ENCODE results near the gene COMMD1.
"Not testable (repeated sequence)": the region's sequence is repeated elsewhere in the genome, so short reads cannot be mapped to it uniquely, and the experiment has no call there.

COMMD1 gene

DNA sequence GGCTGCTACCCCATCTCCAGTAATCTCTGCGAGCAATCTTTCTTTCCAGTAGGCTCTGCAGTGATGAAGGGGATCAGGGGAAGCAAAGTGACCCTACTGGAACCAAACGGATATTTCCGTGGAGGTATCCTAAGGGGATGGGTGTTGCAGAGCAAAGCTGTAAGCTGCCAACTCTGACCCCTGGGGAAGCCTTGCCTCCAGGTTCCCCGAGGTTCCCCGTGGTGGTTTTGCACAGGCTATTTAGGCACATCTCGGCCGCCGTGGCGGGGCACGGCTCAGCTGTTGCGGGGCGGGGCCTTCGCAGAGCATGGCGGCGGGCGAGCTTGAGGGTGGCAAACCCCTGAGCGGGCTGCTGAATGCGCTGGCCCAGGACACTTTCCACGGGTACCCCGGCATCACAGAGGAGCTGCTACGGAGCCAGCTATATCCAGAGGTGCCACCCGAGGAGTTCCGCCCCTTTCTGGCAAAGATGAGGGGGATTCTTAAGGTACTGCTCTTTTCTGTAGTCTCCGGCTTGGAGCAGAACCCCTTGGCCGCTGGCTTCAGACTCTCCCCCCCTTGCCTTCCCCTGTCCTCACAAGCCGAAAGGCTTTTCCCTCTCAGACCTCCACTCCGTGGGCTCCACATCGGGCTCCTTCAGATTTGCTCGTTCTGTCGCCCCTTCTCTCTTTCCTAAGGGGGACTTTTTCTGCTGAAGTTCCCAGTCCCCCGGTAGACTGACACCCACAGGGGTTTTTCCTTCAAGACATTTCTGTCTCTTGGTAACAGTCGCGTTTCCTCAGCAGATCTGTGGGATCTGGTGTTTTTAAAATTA is at the start of gene COMMD1:
Gene COMMD1 (plus strand): TSS at position 303 of the 814 bp plus-strand sequence. CDS start 5 bp downstream, at position 308.
- Mint-ChIP-seq H3K36me3 (ENCODE audit: low read depth) (peaks cover 7% of the 10 kb centered on the region), H3K4me1 (ENCODE audit: low read depth) (peaks cover 29% of the 10 kb centered on the region), H3K4me3 (peak within 1 kb of the TSS; percentile 98), H3K9me3 (no peaks in the 10 kb centered on the region), H3K27ac (peak within 1 kb of the TSS; percentile 90), H3K27me3 (no peaks in the 10 kb centered on the region)
- peak; percentile 89 for DNase-seq

DNA sequence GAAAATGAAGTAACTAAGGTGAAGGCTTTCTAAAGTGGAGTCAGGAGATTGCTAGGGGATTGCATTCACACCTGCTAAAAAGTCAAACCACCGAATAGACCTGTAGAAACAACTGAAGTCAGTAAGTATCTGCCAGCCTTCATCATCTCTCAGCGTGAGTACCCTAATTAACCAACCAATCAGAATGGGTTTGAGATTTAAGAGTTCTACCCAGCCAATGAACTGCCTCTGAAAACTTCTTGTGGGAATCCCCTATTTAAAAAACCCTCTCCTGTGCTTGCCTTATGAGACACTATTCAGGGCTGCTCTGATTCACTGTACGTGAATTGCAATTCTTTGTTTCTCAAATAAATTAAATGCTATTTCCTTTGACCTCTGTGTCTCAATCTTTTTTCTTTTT is 48.2 kb upstream of the COMMD1 start:
- H3K4me1 Mint-ChIP-seq (ENCODE audit: low read depth): peaks cover 24% of the 10 kb centered on the region
- no peak overlapping the region for H3K27ac Mint-ChIP-seq
- H3K27me3 Mint-ChIP-seq: no peaks in the 10 kb centered on the region
- DNase-seq: no peak
- no peaks in the 10 kb centered on the region for H3K9me3 Mint-ChIP-seq
- peaks cover 16% of the 10 kb centered on the region for H3K36me3 Mint-ChIP-seq (ENCODE audit: low read depth)
- H3K4me3 Mint-ChIP-seq: no peak overlapping the region

DNA sequence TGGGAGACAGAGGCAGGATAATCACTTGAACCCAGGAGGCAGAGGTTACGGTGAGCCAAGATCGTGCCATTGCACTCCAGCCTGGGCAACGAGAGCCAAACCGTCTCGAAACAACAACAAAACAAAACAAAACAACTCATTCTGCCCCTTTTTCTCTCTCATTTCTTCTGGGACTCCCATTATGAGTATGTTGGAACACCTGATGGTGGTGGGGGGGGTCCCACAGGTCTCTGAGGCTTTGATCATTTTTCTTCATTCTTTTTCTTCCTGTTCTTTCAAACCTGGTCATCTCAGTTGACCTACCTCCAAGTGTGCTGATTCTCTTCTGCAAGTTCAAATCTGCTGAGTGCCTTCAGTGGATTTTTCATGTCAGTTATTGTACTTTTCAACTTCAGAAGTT is 43.4 kb upstream of the COMMD1 start:
- DNase-seq: no peak
- Mint-ChIP-seq H3K27me3 (no peaks in the 10 kb centered on the region), H3K4me3 (no peak overlapping the region), H3K27ac (no peak overlapping the region), H3K36me3 (ENCODE audit: low read depth) (peaks cover 54% of the 10 kb centered on the region), H3K9me3 (no peaks in the 10 kb centered on the region), H3K4me1 (ENCODE audit: low read depth) (peaks cover 3% of the 10 kb centered on the region)

DNA sequence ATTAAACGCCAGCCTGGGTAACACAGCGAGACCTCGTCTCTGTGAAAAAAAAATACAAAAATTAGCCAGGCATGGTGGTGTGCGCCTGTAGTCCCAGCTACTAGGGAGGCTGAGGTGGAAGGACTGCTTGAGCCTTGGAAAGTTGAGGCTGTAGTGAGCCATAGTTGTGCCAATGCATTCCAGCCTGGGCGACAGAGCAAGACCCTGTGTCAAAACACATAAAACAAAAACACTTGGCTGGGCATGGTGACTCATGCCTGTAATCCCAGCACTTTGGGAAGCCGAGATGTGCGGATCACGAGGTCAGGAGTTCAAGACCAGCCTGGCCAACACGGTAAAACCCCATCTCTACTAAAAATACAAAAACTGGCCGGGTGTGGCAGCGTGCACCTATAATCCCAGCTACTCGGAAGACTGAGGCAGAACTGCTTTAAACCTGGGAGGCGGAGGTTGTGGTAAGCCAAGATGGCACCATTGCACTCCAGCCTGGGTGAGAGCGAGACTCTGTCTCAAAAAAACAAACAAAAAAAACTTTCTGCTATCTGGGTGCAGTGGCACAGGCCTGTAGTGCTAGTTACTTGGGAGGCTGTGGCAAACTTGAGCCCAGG is 38.9 kb upstream of the COMMD1 start:
- H3K4me1 Mint-ChIP-seq (ENCODE audit: low read depth); H3K9me3 Mint-ChIP-seq; H3K4me3 Mint-ChIP-seq; H3K27ac Mint-ChIP-seq; H3K27me3 Mint-ChIP-seq; DNase-seq: not testable (repeated sequence)
- peaks cover 95% of the 10 kb centered on the region for H3K36me3 Mint-ChIP-seq (ENCODE audit: low read depth)

DNA sequence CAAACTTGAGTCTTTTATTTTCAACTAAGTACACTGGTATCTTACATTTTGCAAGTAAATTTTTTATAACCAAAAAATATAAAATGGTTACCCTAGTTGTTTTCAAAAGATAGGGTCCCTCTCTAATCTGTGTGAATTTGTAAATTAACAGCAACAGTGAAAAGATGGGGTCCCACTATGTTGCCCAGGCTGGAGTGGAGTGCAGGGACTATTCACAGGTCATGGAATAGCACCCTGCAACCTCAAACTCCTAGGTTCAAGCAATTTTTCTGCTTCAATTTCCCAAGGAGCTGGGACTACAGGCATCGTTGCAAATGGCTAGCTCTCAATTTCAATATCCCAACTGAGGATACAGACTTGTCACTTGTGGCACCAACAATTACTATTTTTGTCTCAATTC is 29.1 kb upstream of the COMMD1 start:
- H3K27ac Mint-ChIP-seq: no peak overlapping the region
- H3K36me3 Mint-ChIP-seq (ENCODE audit: low read depth): peaks cover 95% of the 10 kb centered on the region
- H3K4me1 Mint-ChIP-seq (ENCODE audit: low read depth): peaks cover 10% of the 10 kb centered on the region
- no peak for DNase-seq
- H3K4me3 Mint-ChIP-seq: no peak overlapping the region
- no peaks in the 10 kb centered on the region for H3K9me3 Mint-ChIP-seq
- H3K27me3 Mint-ChIP-seq: no peaks in the 10 kb centered on the region

DNA sequence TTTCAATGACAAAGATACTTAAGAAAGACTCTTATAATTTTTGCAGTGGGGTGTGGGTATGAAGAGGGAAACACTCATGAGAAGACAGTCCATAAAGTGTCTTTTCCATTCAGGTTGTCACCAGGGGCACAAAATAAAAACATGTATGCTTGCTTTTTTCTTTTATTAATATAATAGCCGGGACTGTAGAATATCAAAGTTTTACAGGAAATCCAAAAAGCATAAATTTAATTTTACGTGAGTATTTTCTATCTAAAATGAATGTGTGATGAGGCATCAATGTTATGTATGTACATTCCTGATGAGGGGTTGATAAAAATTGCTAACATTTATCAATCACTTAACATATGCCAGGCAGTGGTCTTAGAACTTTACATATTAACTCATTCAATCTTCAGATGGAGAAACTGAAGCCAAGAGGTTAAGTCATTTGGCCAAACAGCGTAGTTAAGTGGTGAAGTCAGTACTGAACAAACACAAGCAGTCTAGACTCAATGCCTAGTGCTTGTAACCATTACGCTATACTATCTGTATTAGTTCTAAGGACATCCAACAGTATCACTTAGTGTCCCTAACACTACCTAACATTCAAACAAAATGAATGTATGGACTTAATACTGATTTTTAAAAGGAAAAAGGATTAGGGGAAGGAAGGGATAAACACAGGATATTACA is 27.8 kb upstream of the COMMD1 start:
- peaks cover 98% of the 10 kb centered on the region for H3K36me3 Mint-ChIP-seq (ENCODE audit: low read depth)
- no peak for DNase-seq
- H3K4me1 Mint-ChIP-seq (ENCODE audit: low read depth): peaks cover 14% of the 10 kb centered on the region
- H3K27ac Mint-ChIP-seq: peak overlapping the region; percentile 80
- H3K4me3 Mint-ChIP-seq: no peak overlapping the region
- H3K9me3 Mint-ChIP-seq: no peaks in the 10 kb centered on the region
- no peaks in the 10 kb centered on the region for H3K27me3 Mint-ChIP-seq

DNA sequence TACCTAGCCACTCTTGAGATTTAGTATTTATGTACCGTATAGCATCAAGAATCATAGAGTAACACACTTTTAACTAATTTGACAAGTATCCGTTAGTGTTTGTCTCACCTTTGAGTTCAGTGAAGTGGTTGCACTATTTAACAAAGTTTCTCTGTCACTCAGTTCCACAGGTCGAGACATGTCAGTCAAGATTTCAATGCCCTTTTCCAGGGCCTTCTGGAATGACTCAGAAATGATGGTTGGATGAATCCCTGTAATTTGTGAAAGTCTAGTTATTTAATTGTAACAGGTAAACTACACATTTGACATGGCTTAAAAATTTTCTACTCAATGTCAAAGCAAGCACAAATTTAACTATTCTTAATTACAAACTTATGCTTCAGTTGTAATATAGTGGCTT is 26.7 kb upstream of the COMMD1 start:
- Mint-ChIP-seq H3K27me3 (no peaks in the 10 kb centered on the region), H3K9me3 (no peaks in the 10 kb centered on the region), H3K4me1 (ENCODE audit: low read depth) (peaks cover 14% of the 10 kb centered on the region), H3K36me3 (ENCODE audit: low read depth) (peaks cover 98% of the 10 kb centered on the region), H3K4me3 (no peak overlapping the region), H3K27ac (peak overlapping the region; percentile 40)
- DNase-seq: no peak

DNA sequence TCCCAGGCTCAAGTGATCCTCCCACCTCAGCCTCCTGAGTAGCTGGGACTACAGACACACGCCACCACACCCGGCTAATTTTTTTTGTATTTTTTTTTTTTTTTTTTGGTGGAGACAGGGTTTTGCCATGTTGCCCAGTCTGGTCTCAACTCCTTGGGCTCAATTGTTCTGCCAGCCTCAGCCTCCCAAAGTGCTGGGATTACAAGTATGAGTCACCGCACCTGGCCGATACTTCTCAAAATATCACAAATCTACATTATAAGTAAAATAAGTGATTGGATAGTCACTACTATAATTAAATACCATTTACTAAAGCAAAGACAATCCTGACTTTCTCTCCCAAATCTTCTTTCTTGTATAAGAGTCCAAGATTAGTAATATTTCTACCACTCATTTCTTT is 26.1 kb upstream of the COMMD1 start:
- not testable (repeated sequence) for H3K9me3 Mint-ChIP-seq, H3K27me3 Mint-ChIP-seq, H3K4me3 Mint-ChIP-seq, DNase-seq
- Mint-ChIP-seq H3K4me1 (ENCODE audit: low read depth) (peaks cover 15% of the 10 kb centered on the region), H3K27ac (peak overlapping the region; percentile 63), H3K36me3 (ENCODE audit: low read depth) (peaks cover 98% of the 10 kb centered on the region)

DNA sequence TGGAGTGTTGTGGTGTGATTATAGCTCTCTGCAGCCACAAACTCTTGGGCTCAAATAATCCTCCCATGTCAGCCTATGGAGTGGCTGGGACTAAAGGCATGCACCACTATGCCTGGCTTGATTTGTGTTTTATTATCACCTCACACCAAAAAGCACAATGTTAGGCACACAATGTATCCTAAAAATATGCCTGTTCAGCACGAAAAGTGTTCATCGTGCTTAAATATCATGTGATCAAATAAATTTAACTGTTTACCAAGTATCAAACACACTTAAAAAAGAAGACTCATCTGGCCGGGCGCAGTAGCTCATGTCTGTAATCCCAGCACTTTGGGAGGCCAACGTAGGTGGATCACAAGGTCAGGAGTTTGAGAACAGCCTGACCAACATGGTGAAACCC is 22.6 kb upstream of the COMMD1 start:
- Mint-ChIP-seq H3K4me1 (ENCODE audit: low read depth) (peaks cover 34% of the 10 kb centered on the region), H3K36me3 (ENCODE audit: low read depth) (peaks cover 96% of the 10 kb centered on the region), H3K27me3 (no peaks in the 10 kb centered on the region), H3K4me3 (no peak overlapping the region), H3K9me3 (no peaks in the 10 kb centered on the region), H3K27ac (peak overlapping the region; percentile 68)
- no peak for DNase-seq

DNA sequence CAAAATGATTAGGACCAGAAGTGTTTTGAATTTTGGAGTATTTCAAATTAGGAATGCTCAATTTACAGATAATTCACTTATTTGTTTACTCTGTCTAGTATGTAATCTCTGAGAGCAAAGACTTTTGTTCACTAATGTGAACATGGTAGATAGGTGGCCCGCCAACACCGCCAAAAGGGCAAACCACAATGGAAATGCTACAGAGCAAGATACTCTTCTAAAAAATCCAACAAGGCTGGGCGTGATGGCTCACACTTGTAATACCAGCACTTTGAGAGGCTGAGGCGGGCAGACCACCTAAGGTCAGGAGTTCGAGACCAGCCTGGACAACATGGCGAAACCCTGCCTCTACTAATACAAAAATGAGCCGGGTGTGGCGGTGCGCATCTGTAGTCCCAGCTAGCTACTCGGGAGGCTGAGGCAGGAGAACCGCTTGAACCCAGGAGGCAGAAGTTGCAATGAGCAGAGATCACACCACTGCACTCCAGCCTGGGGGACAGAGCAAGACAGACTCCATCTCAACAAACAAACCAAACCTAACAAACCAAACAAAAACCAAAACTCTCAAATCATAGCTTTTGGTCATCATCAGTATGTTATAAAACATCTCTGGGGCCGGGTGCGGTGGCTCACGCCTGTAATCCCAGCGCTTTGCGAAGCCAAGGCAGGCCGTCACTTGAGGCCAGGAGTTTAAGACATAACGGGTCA is 19.4 kb upstream of the COMMD1 start:
- no peaks in the 10 kb centered on the region for H3K9me3 Mint-ChIP-seq
- H3K27ac Mint-ChIP-seq: peak overlapping the region; percentile 100
- peaks cover 72% of the 10 kb centered on the region for H3K36me3 Mint-ChIP-seq (ENCODE audit: low read depth)
- H3K4me1 Mint-ChIP-seq (ENCODE audit: low read depth): peaks cover 37% of the 10 kb centered on the region
- no peak for DNase-seq
- H3K4me3 Mint-ChIP-seq: peak overlapping the region; percentile 99
- no peaks in the 10 kb centered on the region for H3K27me3 Mint-ChIP-seq

DNA sequence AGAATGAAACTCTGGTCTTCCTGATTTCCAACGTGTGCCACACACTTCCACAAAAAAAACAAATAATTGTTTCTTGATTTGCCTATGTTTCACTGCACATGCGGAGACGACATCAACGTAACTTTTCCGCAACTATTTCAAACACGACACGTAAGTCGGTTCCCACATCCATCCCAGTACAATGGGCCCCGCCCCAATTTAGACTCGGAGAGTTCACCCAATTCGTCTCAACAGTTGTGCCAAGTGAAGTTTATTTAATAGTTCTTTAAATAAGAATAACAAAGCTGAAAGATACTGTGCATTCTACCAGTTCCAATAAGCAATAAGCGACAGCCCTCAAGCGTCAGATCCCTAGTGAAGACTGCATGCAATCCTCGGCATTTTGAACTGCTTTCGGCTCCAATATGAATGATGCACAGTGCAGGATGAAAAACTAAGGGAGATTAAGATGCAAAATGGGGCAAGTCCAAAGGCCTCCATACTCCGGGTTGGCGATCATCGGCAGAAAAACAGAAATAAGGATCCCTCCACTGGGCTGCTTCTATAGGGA is 17.7 kb upstream of the COMMD1 start:
- peak overlapping the region; percentile 99 for H3K4me3 Mint-ChIP-seq
- H3K9me3 Mint-ChIP-seq: no peaks in the 10 kb centered on the region
- peak; percentile 42 for DNase-seq

DNA sequence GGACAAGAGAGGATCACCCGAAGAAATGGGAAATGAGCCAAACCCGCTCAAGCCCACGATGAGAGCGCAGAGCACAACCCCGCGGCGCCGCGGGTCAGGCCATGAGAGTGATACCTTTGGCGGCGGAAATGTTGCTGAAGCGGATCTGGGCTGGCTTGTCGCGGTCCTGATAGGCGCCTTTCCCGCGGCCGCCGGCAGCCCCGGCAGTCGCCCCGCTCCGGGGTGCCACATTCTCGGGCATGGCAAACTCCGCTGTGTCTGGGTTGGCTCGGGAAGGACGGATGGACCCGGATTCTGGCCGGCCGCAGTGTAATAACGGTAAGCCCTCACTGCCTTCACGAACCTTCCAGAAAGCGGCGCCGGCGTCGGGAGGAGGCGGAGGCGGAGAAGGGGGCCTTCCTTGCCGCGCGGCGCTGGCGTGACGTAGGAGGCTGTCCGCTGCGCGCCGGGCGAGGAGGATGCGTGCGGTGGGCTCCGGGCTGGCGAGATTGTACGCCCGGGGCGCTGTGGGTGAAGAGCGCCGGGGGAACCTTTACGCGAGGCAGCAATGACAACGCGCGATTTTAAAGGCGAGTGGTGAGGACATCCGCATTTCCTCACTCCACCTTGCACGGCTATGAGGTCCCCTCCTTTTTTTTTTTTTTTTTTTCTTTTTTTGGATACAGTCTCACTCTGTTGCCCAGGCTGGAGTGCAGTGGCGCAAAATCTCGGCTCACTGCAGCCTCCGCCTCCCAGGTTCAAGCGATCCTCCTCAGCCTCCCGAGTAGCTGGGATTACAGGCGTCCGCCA is 17.0 kb upstream of the COMMD1 start, which contains the start of gene CCT4:
Gene CCT4 (minus strand): TSS at position 390 of the 789 bp plus-strand sequence. CDS start 149 bp downstream, at position 241.
- Mint-ChIP-seq H3K4me3 (peak within 1 kb of the TSS; percentile 99), H3K9me3 (no peaks in the 10 kb centered on the region), H3K36me3 (ENCODE audit: low read depth) (peaks cover 48% of the 10 kb centered on the region), H3K4me1 (ENCODE audit: low read depth) (peaks cover 33% of the 10 kb centered on the region), H3K27ac (peak within 1 kb of the TSS; percentile 100), H3K27me3 (no peaks in the 10 kb centered on the region)
- DNase-seq: peak; percentile 95

More for the DNA sequence above, 17.7 kb upstream of the COMMD1 start:
- H3K27me3 Mint-ChIP-seq: no peaks in the 10 kb centered on the region
- H3K36me3 Mint-ChIP-seq (ENCODE audit: low read depth): peaks cover 55% of the 10 kb centered on the region
- H3K4me1 Mint-ChIP-seq (ENCODE audit: low read depth): peaks cover 33% of the 10 kb centered on the region
- H3K27ac Mint-ChIP-seq: peak overlapping the region; percentile 100

DNA sequence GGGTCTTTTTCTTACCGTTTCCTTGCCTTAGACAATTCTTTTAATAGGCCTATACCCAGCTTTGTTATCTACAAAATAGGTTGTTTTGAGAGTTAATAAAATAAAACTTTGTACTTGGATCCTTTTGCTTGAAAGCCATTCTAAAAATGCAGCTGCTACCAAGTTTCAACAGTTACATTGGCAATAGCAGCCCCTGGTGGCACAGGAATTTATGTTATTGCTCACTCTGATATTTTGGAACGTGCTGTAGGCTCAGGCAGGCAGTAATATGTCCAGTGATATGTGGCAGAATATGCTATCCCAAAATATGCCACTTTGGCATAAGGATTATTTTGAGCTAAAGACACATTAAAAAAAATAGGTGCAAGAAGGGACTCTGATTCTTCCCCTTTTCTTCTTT is 6.7 kb upstream of the COMMD1 start:
- Mint-ChIP-seq H3K36me3 (ENCODE audit: low read depth) (no peaks in the 10 kb centered on the region), H3K9me3 (no peaks in the 10 kb centered on the region), H3K4me1 (ENCODE audit: low read depth) (no peaks in the 10 kb centered on the region), H3K27ac (no peak overlapping the region), H3K4me3 (no peak overlapping the region), H3K27me3 (no peaks in the 10 kb centered on the region)
- DNase-seq: no peak
